GM12801 (cell line): ENCODE results near the gene JKAMP.

Experiments
- TF ChIP-seq, protein P1 (sequence below): IDR thresholded peaks from one replicate; pipeline ENCODE4 v1.5.1; 2011; ENCODE audit warnings: control low read depth; ENCODE audit not compliant: insufficient read length; ENCODE audit errors: extremely low read depth

Gene JKAMP

DNA sequence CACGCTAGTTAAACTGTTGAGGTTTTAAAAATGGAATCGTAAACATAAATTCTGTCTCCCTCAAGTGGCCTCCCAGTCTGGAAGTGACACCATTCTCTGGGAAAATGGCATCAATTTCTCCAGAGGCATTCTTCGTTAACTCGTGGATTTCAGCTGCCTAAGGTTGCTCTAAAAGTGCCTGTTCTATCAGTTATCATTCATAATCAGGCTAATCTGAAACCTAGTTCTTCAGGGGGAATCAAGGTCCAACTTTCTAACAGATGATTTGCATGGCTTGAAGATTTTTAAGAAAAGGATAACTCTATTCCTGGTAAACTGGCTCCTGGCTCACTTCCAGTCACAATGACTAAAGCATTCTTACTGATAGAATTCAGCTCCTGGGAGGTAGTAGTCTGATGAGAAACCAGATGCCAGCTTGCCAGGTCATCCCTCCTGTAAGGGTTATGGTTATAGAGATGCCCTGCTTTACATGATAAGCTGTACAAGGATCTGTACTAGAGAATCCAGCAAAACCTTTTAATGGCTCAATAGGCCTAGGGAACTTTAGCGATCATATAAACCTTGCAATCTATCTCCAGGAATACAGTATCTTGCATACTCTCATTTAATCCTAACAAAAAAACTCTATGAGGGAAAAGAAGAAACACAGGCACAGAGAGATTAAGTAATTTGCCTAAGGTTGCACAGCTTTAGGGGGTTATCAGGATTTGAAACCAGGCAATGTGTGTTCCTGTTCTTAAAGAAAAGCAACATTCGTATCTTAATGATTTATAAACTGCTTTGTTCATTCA, 1.6 kb upstream of the JKAMP start:
- TF ChIP-seq, protein P1, sequence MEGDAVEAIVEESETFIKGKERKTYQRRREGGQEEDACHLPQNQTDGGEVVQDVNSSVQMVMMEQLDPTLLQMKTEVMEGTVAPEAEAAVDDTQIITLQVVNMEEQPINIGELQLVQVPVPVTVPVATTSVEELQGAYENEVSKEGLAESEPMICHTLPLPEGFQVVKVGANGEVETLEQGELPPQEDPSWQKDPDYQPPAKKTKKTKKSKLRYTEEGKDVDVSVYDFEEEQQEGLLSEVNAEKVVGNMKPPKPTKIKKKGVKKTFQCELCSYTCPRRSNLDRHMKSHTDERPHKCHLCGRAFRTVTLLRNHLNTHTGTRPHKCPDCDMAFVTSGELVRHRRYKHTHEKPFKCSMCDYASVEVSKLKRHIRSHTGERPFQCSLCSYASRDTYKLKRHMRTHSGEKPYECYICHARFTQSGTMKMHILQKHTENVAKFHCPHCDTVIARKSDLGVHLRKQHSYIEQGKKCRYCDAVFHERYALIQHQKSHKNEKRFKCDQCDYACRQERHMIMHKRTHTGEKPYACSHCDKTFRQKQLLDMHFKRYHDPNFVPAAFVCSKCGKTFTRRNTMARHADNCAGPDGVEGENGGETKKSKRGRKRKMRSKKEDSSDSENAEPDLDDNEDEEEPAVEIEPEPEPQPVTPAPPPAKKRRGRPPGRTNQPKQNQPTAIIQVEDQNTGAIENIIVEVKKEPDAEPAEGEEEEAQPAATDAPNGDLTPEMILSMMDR = no peak

DNA sequence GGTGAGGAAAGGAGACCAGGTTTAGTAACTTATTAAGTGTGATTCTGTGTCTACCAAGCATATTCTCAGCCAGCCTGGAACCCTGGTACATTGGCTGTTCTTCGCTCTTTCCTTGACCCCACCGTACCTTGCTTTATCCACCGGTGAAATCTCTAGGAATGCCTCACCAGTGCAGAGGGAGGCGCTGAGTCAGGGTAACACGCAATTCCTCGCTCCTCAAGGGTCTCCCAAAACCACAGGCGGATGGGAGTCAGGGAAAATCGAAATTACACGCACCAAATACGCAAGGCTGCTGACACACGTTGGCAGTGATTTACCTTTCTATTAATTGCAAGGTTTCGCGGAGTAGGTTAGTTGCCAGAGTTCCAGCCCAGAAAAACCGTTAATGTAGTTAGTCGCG, 954 bp upstream of the JKAMP start:
- TF ChIP-seq, protein P1 = no peak

DNA sequence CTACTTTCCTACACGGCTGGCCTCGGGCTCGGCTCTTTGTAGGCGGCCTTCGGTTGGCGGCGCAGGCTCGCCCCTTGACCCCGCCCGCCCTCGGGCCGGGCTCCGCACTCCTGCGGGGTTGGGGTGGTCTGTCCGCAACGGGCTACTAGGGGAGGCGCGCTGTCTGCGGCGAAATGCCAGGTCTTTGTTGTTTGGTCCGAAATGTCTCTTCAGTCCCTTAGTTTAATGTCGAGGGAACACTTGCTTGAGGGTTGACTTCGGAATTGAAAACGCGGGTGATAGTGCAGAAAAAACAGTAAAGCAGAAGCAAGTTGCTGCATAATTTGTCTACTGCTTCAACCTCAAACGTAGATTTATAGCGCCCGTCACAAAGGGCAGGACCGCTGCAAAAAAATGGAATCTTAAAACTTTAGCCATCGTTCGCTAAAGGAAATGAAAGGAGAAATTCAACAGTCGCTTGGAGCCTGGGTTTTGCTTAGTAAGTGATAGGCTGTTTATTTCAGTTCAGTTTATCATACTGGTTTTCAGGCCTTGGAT, 390 bp downstream of the JKAMP start:
- TF ChIP-seq, protein P1 = no peak

DNA sequence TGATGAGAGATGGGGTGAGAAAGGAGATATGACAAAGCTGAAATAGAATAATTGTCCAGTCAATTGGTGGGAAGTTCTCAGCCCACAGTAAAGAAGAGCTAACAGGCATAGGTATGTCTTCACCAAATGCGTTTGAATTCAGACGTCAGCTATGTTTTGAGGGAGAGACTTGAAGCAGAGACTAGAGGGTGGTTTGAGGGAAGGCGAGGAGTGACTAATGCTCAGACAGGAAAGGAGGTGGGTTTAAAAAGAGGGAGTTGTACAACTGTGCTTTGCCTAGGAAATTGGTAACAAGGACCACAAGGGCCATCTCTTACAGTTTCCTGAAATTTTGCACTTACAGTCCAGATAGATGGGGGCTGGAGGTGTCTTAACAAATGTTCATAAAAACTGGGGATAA, 6.4 kb downstream of the JKAMP start:
- TF ChIP-seq, protein P1 = no peak

DNA sequence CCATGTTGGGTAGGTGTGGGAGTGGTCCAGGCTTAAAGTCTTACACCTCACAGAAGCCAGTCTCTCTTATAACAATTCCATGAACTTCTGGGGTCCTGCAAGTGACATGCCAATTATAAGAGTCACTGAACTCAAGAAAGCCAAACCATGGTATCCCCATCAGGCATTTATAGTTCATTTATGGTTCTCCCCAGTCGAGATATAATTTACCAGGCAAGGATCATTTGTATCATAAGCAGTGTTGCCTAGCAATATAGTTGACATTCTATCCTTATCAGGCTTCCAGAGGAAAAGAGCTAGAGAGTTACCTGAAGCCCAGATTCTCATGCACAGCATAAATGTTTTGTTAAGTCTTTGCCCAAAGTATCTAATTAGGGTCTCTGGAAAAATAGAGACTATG, 8.1 kb downstream of the JKAMP start:
- TF ChIP-seq, protein P1 = no peak

DNA sequence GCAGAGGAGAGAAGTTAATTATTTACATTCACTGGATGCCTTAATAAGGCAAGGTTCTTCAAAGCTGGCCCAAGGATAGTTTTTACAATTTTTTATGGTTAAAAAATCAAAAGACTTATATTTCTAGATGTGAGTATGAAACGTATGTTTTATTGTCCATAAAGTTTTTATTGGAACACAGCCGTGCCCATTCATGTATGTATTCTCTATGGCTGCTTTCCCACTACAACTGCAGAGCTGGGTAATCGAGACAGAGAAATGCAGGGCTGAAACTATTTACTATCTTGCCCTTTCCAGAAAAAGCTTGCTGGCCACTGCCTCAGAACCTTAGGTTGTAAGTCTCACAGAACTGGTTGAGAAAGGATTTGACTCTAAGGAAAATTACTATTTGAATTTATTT, 16.4 kb downstream of the JKAMP start:
- TF ChIP-seq, protein P1 = no peak

DNA sequence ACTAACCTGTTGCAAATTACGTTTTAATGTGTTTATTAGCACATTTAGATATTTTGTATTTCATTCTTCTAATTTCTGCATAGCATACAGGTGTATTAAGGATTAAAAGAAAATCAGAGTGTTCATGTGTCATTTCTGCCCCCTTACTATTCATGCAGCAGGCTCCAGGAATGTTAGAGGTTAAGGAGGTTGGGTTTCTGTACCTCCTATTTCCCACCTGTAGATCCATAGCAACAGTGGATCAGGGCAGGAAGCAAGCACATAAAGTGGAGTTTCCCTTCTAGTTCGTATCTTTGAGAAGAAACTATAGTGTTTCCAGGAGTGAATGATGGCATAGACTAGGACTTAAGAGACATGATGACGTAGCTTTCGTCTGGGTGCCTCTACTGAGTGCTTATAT, 18.9 kb downstream of the JKAMP start:
- TF ChIP-seq, protein P1 = no peak
